Osteocyte (in vitro differentiated cells): ENCODE results near the gene KIR3DL2. TPM values are rescaled to one million over a fixed set of nuclear protein-coding genes. Genes with fewer than 3 reads are reported as not detected.
"Not testable (repeated sequence)": the region's sequence is repeated elsewhere in the genome, so short reads cannot be mapped to it uniquely, and the experiment has no call there.

Source experiments
- DNase-seq: peaks from one replicate; pipeline ENCODE4 v3.0.0; 2021; ENCODE audit warnings: mixed read lengths; ENCODE audit not compliant: unreplicated experiment; ENCODE audit errors: extremely low spot score
- H3K27ac Mint-ChIP-seq: one replicate; pipeline ENCODE4 v1.8.0; 2021; ENCODE audit warnings: mild to moderate bottlenecking, mixed read lengths; ENCODE audit not compliant: unreplicated experiment
- H3K27me3 Mint-ChIP-seq: one replicate; pipeline ENCODE4 v1.8.0; 2021; ENCODE audit warnings: mixed read lengths; ENCODE audit not compliant: unreplicated experiment
- H3K36me3 Mint-ChIP-seq: one replicate; pipeline ENCODE4 v1.8.0; 2021; ENCODE audit warnings: mixed read lengths; ENCODE audit not compliant: unreplicated experiment
- H3K4me1 Mint-ChIP-seq: one replicate; pipeline ENCODE4 v1.8.0; 2021; ENCODE audit warnings: mixed read lengths; ENCODE audit not compliant: unreplicated experiment
- H3K4me3 Mint-ChIP-seq: one replicate; pipeline ENCODE4 v1.8.0; 2021; ENCODE audit warnings: mild to moderate bottlenecking, moderate library complexity, mixed read lengths; ENCODE audit not compliant: unreplicated experiment
- H3K9me3 Mint-ChIP-seq: one replicate; pipeline ENCODE4 v1.8.0; 2021; ENCODE audit warnings: mixed read lengths; ENCODE audit not compliant: unreplicated experiment
- CTCF ChIP-seq: fragments of 200-600 bp; sonication (generic); IDR thresholded peaks from 2 replicates; pipeline ENCODE4 v1.5.0; 2021; ENCODE audit warnings: antibody characterized with exemption, mild to moderate bottlenecking, moderate library complexity
- total RNA-seq: library from RNA; stranded (reverse); gene quantifications from 2 replicates; pipeline ENCODE4 v1.2.1, GENCODE V29; 2021

Gene KIR3DL2
- total RNA-seq, 1 donor from 2014 or later: not detected

- no peak for DNase-seq
- H3K27ac Mint-ChIP-seq: no peak overlapping the region
- H3K27me3 Mint-ChIP-seq: no peaks in the 10 kb centered on the region
- H3K36me3 Mint-ChIP-seq: no peaks in the 10 kb centered on the region
- H3K9me3 Mint-ChIP-seq: peaks cover 16% of the 10 kb centered on the region
- no peak for TF ChIP-seq CTCF
- no peak overlapping the region for H3K4me3 Mint-ChIP-seq
- H3K4me1 Mint-ChIP-seq: no peaks in the 10 kb centered on the region
Observed at GRCh38 chr19:54883228-54883627, 33.0 kb downstream of the KIR3DL2 start.

GRCh38 chr19:54888239-54888638 lies 38.0 kb downstream of the KIR3DL2 start:
- Mint-ChIP-seq H3K4me3 (no peak overlapping the region), H3K27me3 (no peaks in the 10 kb centered on the region), H3K4me1 (no peaks in the 10 kb centered on the region), H3K9me3 (peaks cover 16% of the 10 kb centered on the region), H3K27ac (no peak overlapping the region), H3K36me3 (no peaks in the 10 kb centered on the region)
- no peak for TF ChIP-seq CTCF
- no peak for DNase-seq

GRCh38 chr19:54889566-54889965 lies 39.3 kb downstream of the KIR3DL2 start:
- no peak overlapping the region for H3K4me3 Mint-ChIP-seq
- no peaks in the 10 kb centered on the region for H3K27me3 Mint-ChIP-seq
- no peaks in the 10 kb centered on the region for H3K36me3 Mint-ChIP-seq
- no peak for DNase-seq
- no peak for TF ChIP-seq CTCF
- H3K27ac Mint-ChIP-seq: no peak overlapping the region
- H3K4me1 Mint-ChIP-seq: no peaks in the 10 kb centered on the region
- peaks cover 19% of the 10 kb centered on the region for H3K9me3 Mint-ChIP-seq

GRCh38 chr19:54893406-54893805 lies 43.2 kb downstream of the KIR3DL2 start:
- H3K4me1 Mint-ChIP-seq: no peaks in the 10 kb centered on the region
- DNase-seq: no peak
- no peak overlapping the region for H3K27ac Mint-ChIP-seq
- peaks cover 28% of the 10 kb centered on the region for H3K9me3 Mint-ChIP-seq
- no peak for TF ChIP-seq CTCF
- H3K27me3 Mint-ChIP-seq: no peaks in the 10 kb centered on the region
- H3K4me3 Mint-ChIP-seq: no peak overlapping the region
- H3K36me3 Mint-ChIP-seq: no peaks in the 10 kb centered on the region

GRCh38 chr19:54894106-54894505 lies 43.9 kb downstream of the KIR3DL2 start:
- not testable (repeated sequence) for H3K4me1 Mint-ChIP-seq, H3K36me3 Mint-ChIP-seq, DNase-seq, H3K27ac Mint-ChIP-seq, H3K27me3 Mint-ChIP-seq, H3K4me3 Mint-ChIP-seq
- peaks cover 33% of the 10 kb centered on the region for H3K9me3 Mint-ChIP-seq

GRCh38 chr19:54896036-54896435 lies 45.8 kb downstream of the KIR3DL2 start:
- H3K36me3 Mint-ChIP-seq: no peaks in the 10 kb centered on the region
- H3K4me3 Mint-ChIP-seq: no peak overlapping the region
- H3K27me3 Mint-ChIP-seq: no peaks in the 10 kb centered on the region
- no peaks in the 10 kb centered on the region for H3K4me1 Mint-ChIP-seq
- no peak overlapping the region for H3K27ac Mint-ChIP-seq
- no peak for DNase-seq
- no peak for TF ChIP-seq CTCF
- peaks cover 30% of the 10 kb centered on the region for H3K9me3 Mint-ChIP-seq

- H3K27me3 Mint-ChIP-seq, H3K27ac Mint-ChIP-seq, H3K4me1 Mint-ChIP-seq, DNase-seq, H3K36me3 Mint-ChIP-seq, H3K4me3 Mint-ChIP-seq: not testable (repeated sequence)
- H3K9me3 Mint-ChIP-seq: peaks cover 33% of the 10 kb centered on the region
Observed at GRCh38 chr19:54898685-54899084, 48.4 kb downstream of the KIR3DL2 start.

GRCh38 chr19:54899646-54900045 lies 49.4 kb downstream of the KIR3DL2 start:
- H3K27ac Mint-ChIP-seq, DNase-seq, H3K36me3 Mint-ChIP-seq, H3K27me3 Mint-ChIP-seq, H3K4me3 Mint-ChIP-seq, H3K4me1 Mint-ChIP-seq: not testable (repeated sequence)
- H3K9me3 Mint-ChIP-seq: peaks cover 29% of the 10 kb centered on the region
